CD4-positive, alpha-beta T cell treated with Interleukin-4 for 4 hours (primary cell): Measurements from ENCODE around the gene HNF1A.

Experiments
- DNase-seq: peaks from one replicate; pipeline ENCODE4 v3.0.0-alpha.2; 2020

HNF1A gene

DNA sequence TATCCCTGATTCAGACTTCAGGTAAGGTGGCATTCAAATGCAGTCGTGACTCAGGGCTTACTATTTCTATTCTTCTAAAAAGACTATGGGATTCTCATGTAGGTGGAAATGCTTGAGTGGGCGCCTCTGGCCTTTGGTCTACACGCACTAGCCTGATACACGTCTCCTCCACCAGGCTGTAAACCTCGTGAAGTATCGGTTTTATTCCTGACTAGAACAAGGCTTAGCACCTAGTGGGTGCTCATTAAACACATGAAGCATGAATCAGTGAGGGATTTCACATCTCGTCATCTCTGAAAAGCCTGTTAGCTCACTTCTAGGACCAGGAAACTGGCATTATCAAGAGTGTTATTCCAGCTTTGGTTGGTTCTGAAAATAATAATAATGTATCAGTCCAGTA, 17.7 kb upstream of the HNF1A start:
- DNase-seq, result no peak

DNA sequence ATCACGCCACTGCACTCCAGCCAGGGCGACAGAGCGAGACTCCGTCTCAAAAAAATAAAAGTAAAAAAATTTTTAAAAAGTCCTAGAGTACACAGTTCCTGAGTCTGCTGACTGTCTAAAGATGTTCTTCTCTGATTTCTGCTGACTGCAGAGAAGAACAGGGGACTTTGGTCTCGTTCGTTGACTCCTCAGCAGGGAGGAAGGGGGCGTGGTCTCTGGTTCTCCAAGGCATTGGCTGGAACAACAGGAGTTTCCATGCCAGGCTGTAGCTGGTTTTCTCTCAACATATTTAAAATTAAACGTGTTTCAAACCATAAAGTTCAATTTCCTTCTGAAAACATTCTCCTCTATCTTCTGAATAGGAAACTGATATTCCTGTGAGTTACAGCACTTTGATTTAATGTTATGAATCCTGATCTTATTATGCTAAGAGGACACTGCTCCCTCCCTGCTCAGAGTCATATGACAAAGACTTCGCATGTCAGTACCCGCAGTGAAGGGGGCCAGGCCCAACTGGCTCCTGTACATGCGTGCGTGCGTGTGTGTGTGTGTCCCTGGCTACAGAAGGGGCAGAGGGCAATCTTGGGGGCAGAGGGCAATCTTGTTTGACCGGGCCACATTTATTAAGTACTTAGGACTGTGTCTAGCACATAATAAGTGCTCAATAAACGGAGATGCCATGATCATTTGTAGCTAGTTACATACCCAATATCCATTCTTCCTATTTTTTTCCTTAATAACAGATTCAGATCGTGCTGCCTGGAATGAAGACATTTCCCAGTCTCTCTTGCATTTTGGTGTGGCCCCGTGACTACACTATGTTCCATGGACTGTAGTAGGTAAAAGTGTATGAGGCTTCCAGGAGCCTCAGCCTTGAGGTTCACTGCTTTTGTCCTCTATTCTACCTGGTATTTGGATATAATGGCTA, 16.5 kb upstream of the HNF1A start:
- DNase-seq, result no peak

DNA sequence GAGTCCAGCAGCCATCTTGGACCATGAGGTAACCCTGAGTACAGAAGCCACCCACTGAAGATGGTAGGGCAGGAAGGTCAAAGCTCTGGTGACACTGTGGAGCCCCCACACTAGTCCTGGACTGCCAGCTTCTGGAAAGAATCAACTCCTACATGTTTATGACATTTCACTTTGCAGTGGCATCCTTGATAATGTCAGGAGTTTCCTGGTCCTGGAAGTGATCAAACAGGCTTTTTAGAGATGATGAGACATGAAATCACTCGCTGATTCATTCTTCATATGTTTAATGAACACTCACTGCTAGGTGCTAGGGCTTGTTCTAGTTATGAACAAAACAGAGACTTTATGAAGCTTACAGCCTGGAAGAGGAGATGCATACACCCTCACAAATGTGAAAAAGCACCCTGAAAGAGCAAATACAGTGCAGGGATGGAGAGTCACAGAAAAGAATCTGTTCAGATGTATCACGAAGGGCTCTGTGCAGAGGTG, 15.8 kb upstream of the HNF1A start:
- DNase-seq, result no peak

DNA sequence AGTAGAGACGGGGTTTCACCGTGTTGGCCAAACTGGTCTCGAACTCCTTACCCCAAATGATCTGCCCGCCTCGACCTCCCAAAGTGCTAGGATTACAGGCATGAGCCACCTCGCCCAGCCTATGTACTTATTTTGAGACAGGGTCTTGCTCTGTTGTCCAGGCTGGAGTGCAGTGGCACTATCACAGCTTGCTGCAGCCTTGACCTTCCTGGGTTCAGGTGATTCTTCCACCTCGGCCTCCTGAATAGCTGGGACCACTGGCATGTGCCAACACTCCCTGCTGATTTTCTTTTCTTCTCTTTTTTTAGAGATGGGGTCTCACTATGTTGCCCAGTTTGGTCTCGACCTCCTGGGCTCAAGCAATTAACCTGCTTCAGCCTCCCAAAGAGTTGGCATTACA, 14.0 kb upstream of the HNF1A start:
- DNase-seq, result no peak

DNA sequence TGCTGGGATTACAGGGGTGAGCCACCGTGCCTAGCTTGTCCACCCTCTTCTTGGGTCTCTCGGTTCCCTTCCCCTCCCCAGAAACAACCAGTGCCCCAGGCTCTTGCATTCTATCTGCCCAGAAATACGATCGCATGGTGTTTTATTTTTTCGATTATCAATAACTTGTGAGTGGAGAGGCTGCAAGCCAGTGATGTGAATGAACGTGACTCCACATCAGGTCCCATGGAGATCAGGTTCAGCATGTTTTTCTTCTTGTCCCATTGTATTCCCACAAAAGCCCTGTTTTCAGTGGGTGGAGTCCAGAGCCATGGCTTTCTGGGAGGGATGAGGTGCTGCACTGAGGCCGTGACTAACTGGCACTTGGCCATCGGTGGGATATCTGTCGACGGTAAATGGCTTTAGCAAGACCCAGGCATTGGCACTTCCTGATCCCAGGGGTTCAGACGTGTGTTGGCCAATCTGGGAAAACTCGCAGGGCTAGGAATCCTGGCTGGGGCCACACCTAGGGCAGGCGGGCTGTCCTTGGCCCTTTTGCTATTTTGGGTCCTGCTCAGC, 12.7 kb upstream of the HNF1A start:
- no peak for DNase-seq

DNA sequence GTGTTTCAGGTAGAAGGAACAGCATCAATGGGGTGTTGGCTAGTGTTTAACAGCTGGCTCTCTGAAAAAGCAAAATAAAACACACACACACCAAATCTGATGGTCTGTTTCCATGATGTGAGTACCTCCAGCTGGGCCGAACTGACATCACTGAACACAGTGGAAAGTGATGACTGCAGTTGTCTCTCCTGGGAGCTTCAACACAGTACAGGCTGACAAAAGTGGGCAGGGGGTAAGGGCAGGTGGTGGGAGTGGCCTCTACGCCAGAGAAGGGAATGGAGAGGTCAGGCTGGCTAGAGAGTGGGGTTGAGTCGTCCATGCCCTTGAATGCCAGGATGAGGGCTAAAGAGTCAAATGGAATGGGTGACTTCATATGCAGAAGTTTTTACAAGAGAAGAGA, 8.0 kb upstream of the HNF1A start:
- no peak for DNase-seq

DNA sequence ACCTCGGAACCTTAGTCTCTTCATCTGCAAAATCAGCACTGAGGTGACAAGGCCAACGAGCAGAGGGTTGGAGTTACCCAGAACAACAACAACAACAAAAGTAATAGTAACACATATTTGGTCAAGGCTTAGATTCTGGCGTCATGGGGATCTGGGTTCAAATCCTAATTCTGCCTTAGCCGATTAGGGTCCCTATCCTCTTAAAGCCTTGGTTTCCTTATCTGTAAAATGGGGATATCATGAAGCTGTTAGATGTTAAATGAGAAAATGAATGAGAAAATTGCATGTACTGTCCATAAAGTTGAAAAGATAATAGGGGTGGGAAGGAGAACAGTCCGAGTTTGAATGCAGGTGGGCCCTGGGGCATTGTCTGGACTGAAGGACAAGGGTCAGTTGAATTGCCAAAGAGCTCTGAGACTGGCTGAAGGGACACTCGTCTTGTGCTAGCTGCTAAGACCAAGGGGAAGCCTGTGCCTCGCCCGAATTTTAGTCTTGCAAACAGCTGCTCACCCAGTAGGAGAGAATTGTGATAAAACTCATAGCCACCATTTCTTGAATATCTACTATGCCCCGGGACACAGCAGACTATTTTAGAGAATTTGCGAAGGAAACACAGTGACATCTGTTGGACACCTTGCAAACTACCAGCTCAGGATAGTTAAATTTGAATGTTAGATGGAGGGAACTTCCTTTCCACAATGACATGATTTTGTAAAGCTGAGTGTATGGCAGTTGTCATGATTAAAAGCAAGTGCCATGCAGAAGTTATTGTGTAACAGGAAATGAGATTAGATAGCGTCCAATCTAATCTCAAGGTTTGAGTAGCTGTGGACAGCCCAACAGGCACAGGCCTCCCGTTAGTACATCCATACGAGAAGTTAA, 6.8 kb upstream of the HNF1A start:
- DNase-seq, result peak; percentile 67

DNA sequence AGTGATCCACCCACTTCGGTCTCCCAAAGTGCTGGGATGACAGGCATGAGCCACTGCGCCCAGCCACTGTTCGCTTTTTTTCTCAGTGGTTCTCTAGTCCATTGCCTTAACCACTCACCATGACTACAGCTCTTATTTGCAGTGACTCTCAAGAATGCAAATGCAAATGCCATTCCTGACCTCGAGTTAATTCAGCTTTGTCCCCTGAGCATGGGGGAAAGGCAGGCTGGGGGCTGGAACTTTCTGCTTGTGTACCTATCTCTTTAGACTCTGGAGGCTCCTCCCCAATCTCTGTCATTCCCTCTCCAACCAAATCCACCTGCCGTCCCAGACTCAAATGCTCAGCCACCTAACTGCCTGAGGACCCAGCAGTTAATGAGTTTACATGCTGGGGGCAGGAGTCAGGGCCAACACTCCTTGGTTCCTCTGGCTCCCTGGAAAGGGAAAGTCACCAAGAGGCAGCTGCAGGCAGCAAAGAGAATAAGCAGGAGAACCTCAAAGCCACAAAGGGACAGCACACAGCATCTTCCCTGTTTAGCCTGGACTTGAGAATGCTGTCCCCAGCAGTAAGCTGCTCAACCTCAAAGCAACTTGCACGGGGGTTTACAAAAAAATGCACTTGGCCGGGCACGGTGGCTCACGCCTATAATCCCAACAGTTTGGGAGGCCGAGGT, 5.3 kb upstream of the HNF1A start:
- no peak for DNase-seq

DNA sequence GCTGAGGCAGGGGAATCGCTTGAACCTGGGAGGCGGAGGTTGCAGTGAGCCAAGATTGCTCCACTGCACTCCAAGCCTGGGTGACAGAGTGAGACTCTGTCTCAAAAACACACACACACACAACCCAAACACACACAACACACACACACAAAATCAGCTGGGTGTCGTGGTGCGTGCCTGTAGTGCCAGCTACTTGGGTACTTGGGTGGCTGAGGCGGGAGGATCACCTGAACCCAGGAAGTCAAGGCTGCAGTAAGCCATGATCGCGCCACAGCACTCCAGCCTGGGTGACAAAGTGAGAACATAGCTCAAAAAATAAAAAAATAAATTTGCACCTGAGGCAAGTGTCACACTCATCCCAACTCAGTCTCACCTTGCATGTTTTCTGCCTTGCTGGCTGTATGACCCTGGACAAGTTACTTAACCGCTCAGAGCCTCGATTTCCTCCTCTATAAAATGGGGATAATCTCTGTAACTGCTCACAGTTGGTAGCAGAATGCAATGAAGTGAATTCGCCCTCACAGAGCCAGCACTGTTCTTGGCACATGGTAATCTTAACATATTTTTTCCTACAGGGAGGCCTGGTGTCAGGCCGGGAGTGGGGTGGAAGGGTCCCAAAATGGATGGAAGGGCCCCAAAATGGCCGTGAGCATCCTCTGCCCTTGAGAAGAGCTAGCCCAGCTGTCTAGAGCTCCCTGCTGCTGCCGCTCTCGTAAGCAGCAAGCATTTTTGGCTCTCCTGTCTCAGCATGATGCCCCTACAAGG, 630 bp upstream of the HNF1A start:
- DNase-seq, result no peak

DNA sequence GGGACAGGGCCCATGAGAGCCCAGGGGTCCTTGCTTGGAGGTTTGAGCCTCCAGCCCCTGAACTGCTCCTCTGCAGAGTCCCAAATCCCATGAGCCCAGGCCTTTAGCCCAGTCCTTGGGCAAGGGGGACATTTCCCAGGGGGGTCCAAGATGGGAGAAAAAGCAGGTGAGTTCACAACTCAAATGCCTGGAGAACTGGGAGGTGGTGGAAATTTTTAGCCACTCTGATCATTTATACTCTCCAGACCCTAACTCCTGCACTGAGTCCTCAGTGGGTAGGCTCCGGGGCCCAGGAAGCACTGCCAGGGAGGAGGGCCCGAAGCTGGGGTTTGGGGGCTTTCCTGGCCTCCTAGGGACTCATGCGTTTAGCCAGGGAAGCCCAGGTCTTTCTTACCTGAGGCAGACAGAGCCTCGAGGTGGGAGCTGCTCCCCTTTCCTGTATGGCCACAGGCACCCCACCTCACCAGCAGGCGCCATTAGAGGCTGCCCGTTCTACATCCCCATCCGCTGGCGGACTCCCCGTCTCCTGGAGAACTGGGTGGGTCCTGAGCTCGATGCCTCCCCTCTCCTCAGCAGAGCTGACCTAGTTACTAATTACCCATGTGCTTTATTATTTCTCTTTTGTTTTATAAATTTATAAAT, 998 bp downstream of the HNF1A start:
- no peak for DNase-seq

DNA sequence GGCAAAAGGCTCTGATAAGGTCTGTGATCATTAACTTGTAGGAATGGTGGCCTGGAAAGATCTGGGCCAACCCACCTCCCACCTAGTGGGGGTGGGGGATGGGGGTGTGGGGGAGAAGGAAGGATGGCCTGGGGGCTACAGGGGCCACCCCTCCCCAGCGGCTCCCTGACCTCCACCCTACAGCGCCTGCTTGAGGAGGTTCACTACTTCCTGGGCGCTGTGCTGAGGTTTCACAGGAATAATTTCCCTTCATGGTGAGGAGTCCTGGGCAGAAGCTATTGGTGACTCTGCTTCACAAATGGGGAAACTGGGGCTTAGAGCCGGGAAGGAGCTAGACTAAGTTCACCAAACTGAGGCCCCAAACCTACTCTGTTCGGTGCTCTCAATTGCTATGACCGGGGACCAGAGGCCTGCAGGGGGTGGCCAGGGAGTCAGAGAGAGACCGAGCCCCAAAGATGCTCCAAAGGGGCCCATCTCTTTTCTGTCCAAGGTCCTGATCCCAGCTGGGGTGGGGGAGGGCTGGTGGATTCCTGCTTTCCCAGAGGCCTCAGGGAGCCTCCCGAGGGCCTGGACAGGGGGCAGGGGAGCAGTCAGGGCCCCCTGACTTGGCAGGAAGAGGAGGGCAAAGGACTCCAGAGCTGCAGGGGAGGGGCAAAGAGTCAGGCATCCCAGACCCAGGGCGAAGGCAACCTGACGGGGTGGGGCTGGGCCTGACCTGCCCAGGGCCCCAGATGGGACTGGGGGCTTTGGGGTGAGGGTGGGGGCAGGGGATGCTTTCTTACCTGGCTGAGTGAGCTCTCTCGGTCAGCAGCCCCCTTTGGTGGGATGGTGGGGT, 1.7 kb downstream of the HNF1A start:
- DNase-seq, result no peak

DNA sequence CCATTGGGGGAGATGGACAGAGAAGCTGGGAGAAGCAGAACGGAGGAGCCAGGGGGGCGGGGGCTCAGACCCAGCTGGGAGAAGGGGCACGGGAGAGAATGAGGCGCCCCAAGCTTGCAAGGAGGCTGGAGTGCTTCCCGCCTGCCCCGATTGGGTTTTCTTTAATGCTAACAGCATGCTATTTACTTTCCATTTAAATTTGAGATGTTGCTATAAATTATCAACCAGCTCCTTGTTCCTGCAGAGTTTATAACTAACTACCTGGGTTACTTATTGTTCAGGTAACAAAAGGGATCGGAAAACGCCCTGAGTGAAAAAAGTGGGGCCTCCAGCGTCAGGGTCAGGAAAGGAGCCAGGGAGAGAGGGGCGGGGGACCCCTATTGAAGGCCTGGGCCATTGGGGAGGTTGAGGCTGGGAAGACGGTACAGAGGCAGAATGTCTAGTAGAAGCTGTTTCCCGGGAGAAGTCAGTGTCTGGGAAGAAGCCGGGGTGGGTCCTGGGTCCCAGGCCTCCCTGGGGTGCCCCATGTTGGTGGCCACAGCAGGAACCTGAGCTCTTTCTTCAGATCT, 2.5 kb downstream of the HNF1A start:
- DNase-seq, result no peak

DNA sequence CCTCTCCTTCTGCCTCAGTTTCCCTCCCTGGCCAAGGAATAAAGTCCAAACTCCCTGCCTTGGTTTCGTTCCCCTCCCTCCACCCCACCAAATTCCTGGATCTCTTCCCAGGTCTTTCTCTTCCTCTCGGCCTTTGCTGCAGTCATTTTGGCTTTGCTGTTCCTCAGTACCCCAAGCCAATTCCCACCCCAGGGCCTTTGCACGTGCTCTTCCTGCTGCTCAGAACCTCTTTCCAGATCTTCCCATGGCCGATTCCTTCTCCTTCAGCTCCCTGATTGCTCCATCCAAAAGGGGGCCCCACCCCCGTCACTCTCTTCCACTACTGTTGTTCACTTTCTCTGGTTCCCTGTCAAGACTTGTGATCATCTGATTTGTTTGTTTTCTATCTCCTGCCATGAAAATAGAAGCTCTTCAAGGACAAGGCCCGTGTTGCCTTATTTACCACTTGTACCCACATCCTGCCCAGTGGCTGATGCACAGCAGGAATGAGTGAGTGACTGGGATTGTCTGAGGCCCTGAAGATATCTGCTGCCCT, 3.1 kb downstream of the HNF1A start:
- no peak for DNase-seq

DNA sequence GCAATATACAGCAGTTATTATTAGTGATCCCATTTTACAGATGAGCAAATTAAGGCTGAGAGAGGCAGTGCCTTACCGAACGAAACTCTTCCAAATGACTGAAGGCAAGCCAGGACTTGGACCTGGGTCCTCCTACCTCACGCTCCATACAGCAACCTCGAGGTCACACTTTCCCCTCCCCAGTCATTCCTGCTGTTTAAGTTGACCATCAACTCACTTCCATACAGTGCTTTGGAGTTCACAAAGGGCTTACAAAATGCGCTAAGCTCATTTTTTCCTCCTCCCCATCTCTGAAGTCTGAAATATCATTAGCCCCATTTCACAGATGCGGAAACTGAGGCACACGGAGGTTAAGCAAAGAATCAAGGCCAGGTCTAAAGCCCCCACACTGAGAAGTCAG, 4.3 kb downstream of the HNF1A start:
- DNase-seq, result no peak

DNA sequence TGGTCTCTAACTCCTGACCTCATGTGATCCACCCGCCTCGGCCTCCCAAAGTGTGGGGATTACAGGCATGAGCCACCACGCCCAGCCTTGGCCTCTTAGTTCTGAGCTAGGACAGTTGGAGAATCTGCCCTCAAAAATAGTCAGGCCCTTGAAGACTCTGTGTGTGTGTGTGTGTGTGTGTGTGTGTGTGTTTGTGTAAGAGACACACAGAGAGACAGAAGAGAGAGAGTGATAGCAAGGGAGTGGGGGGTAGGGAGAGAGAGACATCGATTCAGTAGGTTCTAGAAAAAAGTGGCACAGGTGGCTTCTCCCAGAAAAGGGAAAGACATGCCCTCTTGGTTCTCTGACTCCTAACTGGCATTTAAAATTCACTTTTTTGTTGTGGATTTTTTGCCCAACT, 5.4 kb downstream of the HNF1A start:
- DNase-seq, result no peak

DNA sequence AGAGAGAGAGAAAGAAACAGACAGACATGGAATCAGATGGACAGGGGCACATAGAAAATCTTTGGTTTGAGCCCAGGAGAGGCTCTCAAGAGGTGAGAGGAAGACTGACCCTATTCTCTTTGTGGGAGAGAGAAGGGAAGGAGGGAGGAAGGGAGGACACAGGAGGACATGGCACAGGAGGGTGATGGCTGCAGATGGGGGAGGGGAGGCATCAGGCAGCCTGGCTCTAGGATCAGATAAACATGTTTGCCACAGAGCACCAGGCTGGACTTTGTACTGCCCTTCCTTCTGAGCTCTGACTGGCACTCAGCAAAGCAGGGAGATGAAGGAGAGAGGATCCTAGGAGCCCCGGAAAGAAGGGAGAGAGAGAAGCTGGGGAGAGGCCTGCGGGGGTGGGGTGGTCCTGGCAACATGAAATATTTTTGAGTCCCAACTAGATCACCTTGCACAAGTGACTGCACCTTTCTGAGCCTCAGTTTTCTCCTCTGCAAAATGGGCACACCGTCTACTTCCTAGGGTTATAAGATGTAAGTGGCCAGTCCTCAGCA, 6.1 kb downstream of the HNF1A start:
- DNase-seq, result no peak

DNA sequence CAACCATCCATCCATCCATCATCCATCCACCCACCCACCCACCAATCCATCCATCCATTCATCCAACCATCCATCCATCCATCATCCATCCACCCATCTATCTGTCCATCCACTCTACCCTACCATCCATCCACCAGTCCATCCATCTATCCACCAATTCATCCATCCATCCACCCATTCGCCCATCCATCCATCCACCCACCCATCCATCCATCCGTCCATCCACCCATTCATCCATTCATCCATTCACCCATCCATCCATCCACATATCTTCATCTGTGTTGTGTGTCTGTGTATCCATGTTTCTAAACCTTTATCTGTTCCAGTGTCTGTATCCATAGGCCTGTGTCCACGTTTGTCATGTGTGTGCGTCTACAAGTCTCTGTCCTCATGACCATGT, 9.9 kb downstream of the HNF1A start:
- DNase-seq, result no peak

DNA sequence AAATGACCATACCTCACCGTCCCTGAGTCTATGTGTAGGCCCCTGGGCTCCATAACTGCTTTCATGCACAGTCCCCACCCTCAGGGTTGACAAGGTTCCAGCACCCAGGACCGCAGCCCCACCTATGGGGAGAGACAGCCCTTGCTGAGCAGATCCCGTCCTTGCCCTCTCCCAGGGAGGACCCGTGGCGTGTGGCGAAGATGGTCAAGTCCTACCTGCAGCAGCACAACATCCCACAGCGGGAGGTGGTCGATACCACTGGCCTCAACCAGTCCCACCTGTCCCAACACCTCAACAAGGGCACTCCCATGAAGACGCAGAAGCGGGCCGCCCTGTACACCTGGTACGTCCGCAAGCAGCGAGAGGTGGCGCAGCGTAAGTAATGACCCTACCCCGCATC, 10.3 kb downstream of the HNF1A start:
- no peak for DNase-seq

DNA sequence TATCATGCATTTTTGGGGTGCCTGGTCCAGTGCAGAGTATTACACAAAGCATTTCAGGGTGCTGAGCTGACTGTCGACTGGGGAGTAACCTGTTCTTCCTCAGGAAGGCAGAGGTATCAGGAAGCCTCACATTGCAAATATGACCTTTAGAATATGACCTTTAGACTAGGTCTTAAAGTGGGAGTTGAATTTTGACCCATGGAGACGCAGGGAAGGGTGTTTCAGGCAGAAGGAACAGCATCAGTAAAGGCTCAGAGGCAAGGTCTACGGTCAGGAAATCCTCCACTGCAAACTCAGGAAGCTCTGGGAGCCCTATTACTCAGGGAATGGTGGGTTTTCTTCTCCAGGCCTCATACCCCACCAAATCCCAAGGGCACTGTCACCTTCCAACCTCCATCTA, 11.3 kb downstream of the HNF1A start:
- no peak for DNase-seq
